H1 (cell line): ENCODE measurements around the gene DCAF12L1. TPM values are rescaled to one million over a fixed set of nuclear protein-coding genes. Genes with fewer than 3 reads are reported as not detected.
A peak's percentile ranks its signal among the peaks of the same experiment; 100 is the strongest.

Experiments
- CTCF ChIA-PET: fragments of 300-600 bp; sonication (Branson Sonifier 250); formaldehyde crosslinking; loops from one replicate; lab custom pipeline; 2021; ENCODE audit not compliant: partially characterized antibody; lab: Charles Lee
- POLR2A ChIA-PET: fragments of 300-600 bp; sonication (Branson Sonifier 250); formaldehyde crosslinking; loops from one replicate; lab custom pipeline; 2021; ENCODE audit warnings: inconsistent platforms; ENCODE audit not compliant: partially characterized antibody; lab: Charles Lee
- DNase-seq, 2 experiments: peaks; one replicate each; pipeline versions ENCODE4 v3.0.0 to v3.0.0-alpha.2; 2010 to 2022; ENCODE audit warnings: low spot score in 2 of 2, low read depth in 1 of 2, mixed read lengths in 1 of 2
- FAIRE-seq: peaks from 2 replicates; lab custom pipeline; 2011; peaks lifted over from hg19 to GRCh38; lab: Jason Lieb, UNC
- H2AFZ ChIP-seq: 2 replicates; pipeline ENCODE4 v1.8.1; 2012; ENCODE audit warnings: low read length, inconsistent platforms
- H2AK5ac ChIP-seq: 2 replicates; pipeline ENCODE4 v1.6.1; 2013; ENCODE audit warnings: low read depth, low read length
- H2BK120ac ChIP-seq: replicated peaks from 2 replicates; pipeline ENCODE3; 2013; ENCODE audit warnings: low read depth, low read length, inconsistent platforms
- H2BK12ac ChIP-seq: 2 replicates; pipeline ENCODE4 v1.6.1; 2013; ENCODE audit warnings: low read depth, low read length
- H2BK15ac ChIP-seq: 2 replicates; pipeline ENCODE4 v1.6.1; 2013; ENCODE audit warnings: low read length
- H2BK20ac ChIP-seq: 2 replicates; pipeline ENCODE4 v1.6.1; 2013; ENCODE audit warnings: low read length
- H2BK5ac ChIP-seq: 2 replicates; pipeline ENCODE4 v1.6.1; 2013; ENCODE audit warnings: low read depth, low read length
- H3K14ac ChIP-seq: 2 replicates; pipeline ENCODE4 v1.6.1; 2013; ENCODE audit warnings: inconsistent platforms; ENCODE audit not compliant: insufficient read length
- H3K18ac ChIP-seq: 2 replicates; pipeline ENCODE4 v1.6.1; 2013; ENCODE audit warnings: low read length; ENCODE audit errors: extremely low read depth
- H3K23ac ChIP-seq: 2 replicates; pipeline ENCODE4 v1.6.1; 2013; ENCODE audit warnings: inconsistent platforms; ENCODE audit not compliant: insufficient read length
- H3K23me2 ChIP-seq: 2 replicates; pipeline ENCODE4 v1.6.1; 2013; ENCODE audit warnings: low read depth, low read length
- H3K27ac ChIP-seq: 2 replicates; pipeline ENCODE4 v1.6.1; 2011; ENCODE audit warnings: low read depth, low read length, inconsistent platforms
- H3K27me3 ChIP-seq, 4 experiments: replicated peaks in 1 of 4; 1 replicate in 1 of 4; 2 replicates in 3 of 4; pipeline versions ENCODE4 v1.6.1 to v1.8.1; 2011 to 2013; ENCODE audit warnings: low read length in 3 of 4, mild to moderate bottlenecking in 3 of 4, inconsistent platforms in 2 of 4, mixed read lengths in 2 of 4, moderate library complexity in 1 of 4; ENCODE audit not compliant: control insufficient read depth in 3 of 4, insufficient read depth in 3 of 4; ENCODE audit errors: extremely low read depth in 1 of 4
- H3K36me3 ChIP-seq, 4 experiments: 2 replicates each; pipeline versions ENCODE4 v1.6.1 to v1.8.1; 2011 to 2013; ENCODE audit warnings: mild to moderate bottlenecking in 4 of 4, low read length in 3 of 4, moderate library complexity in 2 of 4, control low read depth in 1 of 4, inconsistent platforms in 1 of 4; ENCODE audit not compliant: insufficient read depth in 4 of 4, control insufficient read depth in 2 of 4
- H3K4ac ChIP-seq: replicated peaks from 2 replicates; pipeline ENCODE3; 2013; ENCODE audit warnings: low read length, low read depth, mixed read lengths, inconsistent platforms; ENCODE audit not compliant: insufficient read length
- H3K4me1 ChIP-seq, 4 experiments: replicated peaks in 1 of 4; 1 replicate in 1 of 4; 2 replicates in 3 of 4; pipeline versions ENCODE4 v1.6.1 to v1.8.1; 2011 to 2013; ENCODE audit warnings: low read length in 3 of 4, inconsistent platforms in 2 of 4, mixed read lengths in 1 of 4; ENCODE audit not compliant: insufficient read depth in 4 of 4, control insufficient read depth in 3 of 4
- H3K4me2 ChIP-seq, 2 experiments: 2 replicates each; pipeline versions ENCODE4 v1.6.1 to v1.8.1; 2011 to 2013; ENCODE audit warnings: low read depth in 2 of 2, low read length in 2 of 2, control low read depth in 1 of 2, inconsistent platforms in 1 of 2, mild to moderate bottlenecking in 1 of 2; ENCODE audit not compliant: insufficient read depth in 1 of 2
- H3K4me3 ChIP-seq, 4 experiments: fragments of 200-600, 300-600 bp in 1 of 4; sonication (generic), shearing (Covaris generic), sonication (Bioruptor Twin) in 1 of 4; 2 replicates each; pipeline versions ENCODE4 v1.5.1 to v1.8.1; 2011 to 2016; ENCODE audit warnings: low read length in 4 of 4, low read depth in 3 of 4, control low read depth in 2 of 4, inconsistent platforms in 2 of 4, mild to moderate bottlenecking in 2 of 4, mixed read lengths in 1 of 4, moderate library complexity in 1 of 4; ENCODE audit not compliant: insufficient read depth in 2 of 4; ENCODE audit errors: extremely low read depth in 1 of 4
- H3K56ac ChIP-seq: replicated peaks from 2 replicates; pipeline ENCODE3; 2013; ENCODE audit warnings: low read depth, mild to moderate bottlenecking, mixed read lengths, low read length, inconsistent platforms; ENCODE audit not compliant: insufficient read length
- H3K79me1 ChIP-seq: 2 replicates; pipeline ENCODE4 v1.6.1; 2013; ENCODE audit warnings: low read depth, low read length, control low read depth
- H3K79me2 ChIP-seq, 2 experiments: 2 replicates each; pipeline versions ENCODE4 v1.6.1 to v1.8.1; 2012 to 2013; ENCODE audit warnings: low read length in 2 of 2, mild to moderate bottlenecking in 2 of 2, inconsistent platforms in 1 of 2; ENCODE audit not compliant: insufficient read depth in 2 of 2, control insufficient read depth in 1 of 2
- H3K9ac ChIP-seq, 4 experiments: replicated peaks in 1 of 4; 1 replicate in 1 of 4; 2 replicates in 3 of 4; pipeline versions ENCODE4 v1.6.1 to v1.8.1; 2011 to 2013; ENCODE audit warnings: low read depth in 3 of 4, low read length in 3 of 4, control low read depth in 2 of 4, mild to moderate bottlenecking in 2 of 4, moderate library complexity in 2 of 4, inconsistent platforms in 1 of 4; ENCODE audit errors: extremely low read depth in 1 of 4
- H3K9me3 ChIP-seq, 2 experiments: 2 replicates each; pipeline versions ENCODE4 v1.6.1 to v1.8.1; 2012 to 2013; ENCODE audit warnings: mild to moderate bottlenecking in 2 of 2, moderate library complexity in 2 of 2, control low read depth in 1 of 2, inconsistent platforms in 1 of 2, low read depth in 1 of 2, low read length in 1 of 2, mixed read lengths in 1 of 2; ENCODE audit not compliant: insufficient read depth in 2 of 2
- H4K20me1 ChIP-seq, 2 experiments: replicated peaks in 1 of 2; 2 replicates each; pipeline versions ENCODE3 to v1.8.1; 2011 to 2013; ENCODE audit warnings: inconsistent platforms in 2 of 2, low read length in 2 of 2, mild to moderate bottlenecking in 1 of 2; ENCODE audit not compliant: insufficient read depth in 2 of 2, control insufficient read depth in 1 of 2
- H4K5ac ChIP-seq: 2 replicates; pipeline ENCODE4 v1.6.1; 2013; ENCODE audit warnings: low read length, low read depth, mixed read lengths, inconsistent platforms; ENCODE audit not compliant: insufficient read length
- H4K8ac ChIP-seq: 2 replicates; pipeline ENCODE4 v1.8.0; 2013; ENCODE audit warnings: mild to moderate bottlenecking, moderate library complexity, low read length, inconsistent platforms; ENCODE audit not compliant: insufficient read depth; ENCODE audit errors: extremely low read depth
- H4K91ac ChIP-seq: replicated peaks from 2 replicates; pipeline ENCODE3; 2013; ENCODE audit warnings: low read length, mixed read lengths, inconsistent platforms; ENCODE audit not compliant: insufficient read length
- ATF2 ChIP-seq: IDR thresholded peaks from 2 replicates; pipeline ENCODE4 v1.6.1; 2012; ENCODE audit warnings: low read length, inconsistent platforms
- BACH1 ChIP-seq: IDR thresholded peaks from 2 replicates; pipeline ENCODE4 v1.6.1; 2012; ENCODE audit warnings: low read length, improper control_type of control experiment
- CBX5 ChIP-seq: fragments of 300-800, 300-1000 bp; sonication (generic); IDR thresholded peaks from 2 replicates; pipeline ENCODE4 v1.7.1; 2016; ENCODE audit warnings: antibody characterized with exemption, low read length, low read depth
- CTBP2 ChIP-seq: IDR thresholded peaks from 2 replicates; pipeline ENCODE4 v1.7.0; 2011; ENCODE audit warnings: borderline replicate concordance, mild to moderate bottlenecking, moderate library complexity, mixed read lengths, low read length; ENCODE audit not compliant: insufficient read depth, insufficient read length
- FOSL1 ChIP-seq: IDR thresholded peaks from 2 replicates; pipeline ENCODE4 v1.6.1; 2011; ENCODE audit warnings: mild to moderate bottlenecking, low read depth, low read length, moderate library complexity; ENCODE audit not compliant: insufficient read depth
- GABPA ChIP-seq: IDR thresholded peaks from 2 replicates; pipeline ENCODE4 v1.6.1; 2011; ENCODE audit warnings: mild to moderate bottlenecking, low read length, moderate library complexity, borderline replicate concordance; ENCODE audit not compliant: insufficient read depth
- MAFK ChIP-seq: IDR thresholded peaks from 2 replicates; pipeline ENCODE4 v1.6.1; 2012; ENCODE audit warnings: low read depth, mild to moderate bottlenecking, improper control_type of control experiment, low read length
- WGBS, 2 experiments: shearing (Covaris generic) in 1 of 2; methylation state at CpG; one replicate each; pipeline versions ENCODE4 v1.1.6 to v1.1.7; 2013 to 2015; ENCODE audit warnings: low lambda C conversion rate in 2 of 2, mixed read lengths in 2 of 2, inconsistent platforms in 1 of 2, low coverage in 1 of 2, missing lambda C conversion rate in 1 of 2; ENCODE audit not compliant: insufficient replicate concordance in 2 of 2, insufficient coverage in 1 of 2, insufficient read length in 1 of 2; ENCODE audit errors: extremely low coverage in 1 of 2, missing lambda C conversion rate in 1 of 2; 5-methylcytosine and 5-hydroxymethylcytosine counted together
- long read RNA-seq, 2 experiments: library from RNA in 1 of 2; library from capped mRNA in 1 of 2; stranded (forward); transcript quantifications; one replicate each; pipeline ENCODE4 v2.0.0, GENCODE V29; 2021; ENCODE audit warnings: inconsistent platforms in 1 of 2
- polyA minus RNA-seq, 3 experiments: library from RNA; depleted of rRNA, polyadenylated mRNA; stranded (reverse); fragments of >200 nt; gene quantifications; 1 replicate in 2 of 3; 2 replicates in 1 of 3; pipeline ENCODE4 v1.2.3, GENCODE V29; 2011
- polyA plus RNA-seq, 7 experiments: library from polyadenylated mRNA; depleted of rRNA in 3 of 7; stranded (reverse) in 5 of 7; unstranded in 2 of 7; fragments of >200 nt in 5 of 7; fragments of 200-250 nt in 2 of 7; gene quantifications; 1 replicate in 5 of 7; 2 replicates in 1 of 7; 4 replicates in 1 of 7; pipeline versions ENCODE4 v1.2.1 to v1.2.3, GENCODE V29; 2011 to 2013; ENCODE audit warnings: missing spikeins in 2 of 7, mixed read lengths in 2 of 7
- total RNA-seq: library from RNA; stranded (reverse); fragmentation: NEBNext Ultra II Directional; extraction: Animal tissue kit (Norgen Biotek cat#: 25700); gene quantifications from 2 replicates; pipeline ENCODE4 v1.2.1, GENCODE V29; 2021

Gene DCAF12L1
- total RNA-seq (4.5 and 5.3 TPM in 2 replicates), polyA plus RNA-seq (2011; rRNA removed) (0.24 and 0.27 TPM in 2 replicates), polyA minus RNA-seq (2011; rRNA and poly(A)+ RNA removed) (0.03 and 0.20 TPM in 2 replicates)
- 0.08 TPM for polyA plus RNA-seq (2011; cell fraction: cytosol; rRNA removed)
- polyA plus RNA-seq (2011; cell fraction: nucleus; rRNA removed): 0.14 TPM
- polyA plus RNA-seq (2012, experiment 1 of 2): 0.12 to 0.21 TPM (median 0.19 TPM) in 4 replicates
- polyA plus RNA-seq (2012, experiment 2 of 2): 0.13 TPM
- polyA plus RNA-seq (2013, experiment 1 of 2): 1.9 TPM
- 2.0 TPM for polyA plus RNA-seq (2013, experiment 2 of 2)
- not detected for polyA minus RNA-seq (2011; cell fraction: cytosol; rRNA and poly(A)+ RNA removed)
- 0.30 TPM for polyA minus RNA-seq (2011; cell fraction: nucleus; rRNA and poly(A)+ RNA removed)
- long read RNA-seq, experiment 1, partial matches to known transcripts: 3 of 7 reads
- long read RNA-seq, experiment 1, other reads (novel, unspliced or antisense): 0 of 7 reads
- long read RNA-seq, experiment 2, partial matches to known transcripts: 0 of 1 reads
- long read RNA-seq, experiment 2, other reads (novel, unspliced or antisense): 1 of 1 reads

DNA sequence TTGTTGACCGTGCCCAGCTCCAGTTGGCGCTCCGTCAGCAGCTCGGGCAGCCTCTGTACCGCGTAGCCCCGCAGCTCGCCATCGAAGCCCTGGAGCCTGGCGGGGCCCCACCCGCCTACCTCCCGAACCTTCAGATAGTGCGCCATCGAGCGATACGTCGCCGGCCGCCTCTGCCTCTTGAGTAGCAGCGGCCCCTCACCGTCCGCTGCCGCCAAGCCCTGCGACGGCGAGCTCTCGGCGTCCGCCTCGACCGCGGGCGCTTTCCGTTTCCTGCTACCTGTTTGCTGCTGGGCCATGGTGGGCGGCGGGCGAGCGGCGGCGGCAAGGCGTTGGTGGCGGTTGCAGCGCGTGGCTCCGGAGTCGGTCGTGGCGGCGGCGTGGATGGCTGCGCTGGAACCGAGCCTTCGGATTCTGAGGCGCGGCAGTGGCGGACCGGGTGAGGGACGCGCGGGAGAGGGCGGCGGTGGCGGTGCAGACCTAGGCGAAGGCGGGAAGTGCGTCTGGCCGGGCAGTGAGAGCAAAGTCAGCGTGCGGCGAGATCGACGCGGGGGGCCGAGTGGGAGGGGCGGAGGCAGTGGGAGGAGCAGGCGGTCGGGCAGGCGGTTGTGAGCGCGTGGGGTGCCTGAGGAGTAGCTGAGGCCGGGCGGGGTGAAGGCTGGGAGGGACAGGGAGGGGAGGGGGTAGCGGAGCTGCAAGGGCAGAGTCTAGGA is at the start of gene DCAF12L1:
TSS of gene DCAF12L1 (minus strand) at position 502 of the 710 bp plus-strand sequence. CDS start at position 296, 206 bp downstream.
- Histone ChIP-seq H2AK5ac (no peak within 1 kb of the TSS), H4K5ac (no peak within 1 kb of the TSS), H2BK20ac (no peak within 1 kb of the TSS), H3K18ac (peak within 1 kb of the TSS; percentile 83), H3K56ac (no peak within 1 kb of the TSS), H3K9ac (no peak within 1 kb of the TSS), H3K79me1 (no peaks in the 10 kb centered on the region), H3K23ac (no peak within 1 kb of the TSS), H2BK120ac (no peak within 1 kb of the TSS), H4K20me1 (peaks cover 0 to 2% of the 10 kb centered on the region in 2 experiments), H3K4me2 (peak within 1 kb of the TSS in 1 of 2 experiments; percentile 69; a peak in 2 of 4 replicates), H2BK12ac (peak within 1 kb of the TSS; percentile 68; the same call in 1 of the 2 replicates), H3K4me1 (peaks cover 0 to 3% (median 0%) of the 10 kb centered on the region in 4 experiments; a peak in 1 of 7 replicates), H3K4me3 (peak within 1 kb of the TSS in 1 of 4 experiments; percentile 49; a peak in 2 of 8 replicates), H3K14ac (no peak within 1 kb of the TSS), H3K4ac (no peak within 1 kb of the TSS), H3K36me3 (no peaks in the 10 kb centered on the region), H4K91ac (no peak within 1 kb of the TSS), H2BK15ac (no peak within 1 kb of the TSS), H2BK5ac (no peak within 1 kb of the TSS), H4K8ac (no peak within 1 kb of the TSS; the same call in 1 of the 2 replicates), H2AFZ (no peak within 1 kb of the TSS), H3K27me3 (no peaks in the 10 kb centered on the region; a peak in 1 of 7 replicates), H3K79me2 (no peaks in the 10 kb centered on the region), H3K23me2 (peaks cover 3% of the 10 kb centered on the region; the same call in 1 of the 2 replicates), H3K9me3 (peaks cover 0 to 12% of the 10 kb centered on the region in 2 experiments; a peak in 1 of 4 replicates), H3K27ac (no peak within 1 kb of the TSS)
- WGBS, 2 experiments: 87% methylated on average over 4 of the region's 83 CpGs; no CpG with 5 or more reads in 1 of the 2 experiments
- FAIRE-seq: no peak
- ChIA-PET POLR2A (interaction anchor here (0.9 to 1.1 kb wide), 2 partner anchors 92 to 386 kb away, joined by 3 read pairs; no protein-coding TSS in a partner anchor), CTCF (no interaction called here)
- peak in 1 of 2 experiments; percentile 72 for DNase-seq
- TF ChIP-seq BACH1: no peak
- no peak for TF ChIP-seq MAFK
- no peak for TF ChIP-seq GABPA
- no peak for TF ChIP-seq FOSL1
- TF ChIP-seq ATF2: no peak
- TF ChIP-seq CTBP2: no peak
- TF ChIP-seq CBX5: no peak
